HepG2 (cell line): ENCODE results near the gene SEMA6B. TPM values are rescaled to one million over a fixed set of nuclear protein-coding genes. Genes with fewer than 3 reads are reported as not detected.

ENCODE experiments used
- ARHGAP35 ChIP-seq: sonication (generic); formaldehyde crosslinking; IDR thresholded peaks from 2 replicates; pipeline ENCODE4 v1.9.0; 2022; ENCODE audit warnings: mild to moderate bottlenecking, inconsistent platforms, moderate library complexity, missing genetic modification reagents, borderline replicate concordance
- GLI4 ChIP-seq: sonication (generic); formaldehyde crosslinking; IDR thresholded peaks from 2 replicates; pipeline ENCODE4 v1.5.1; 2020; ENCODE audit warnings: missing genetic modification reagents, mild to moderate bottlenecking, moderate library complexity, borderline replicate concordance
- LCORL ChIP-seq, 2 experiments: fragments of 450-650 bp in 1 of 2; sonication (generic) in 1 of 2; formaldehyde crosslinking in 1 of 2; IDR thresholded peaks; 2 replicates each; pipeline versions ENCODE4 v1.5.0 to v1.6.1; 2017 to 2020; ENCODE audit warnings: antibody characterized with exemption in 1 of 2, missing genetic modification reagents in 1 of 2
- ZNF382 ChIP-seq: sonication (generic); formaldehyde crosslinking; IDR thresholded peaks from 2 replicates; pipeline ENCODE4 v1.5.0; 2020; ENCODE audit warnings: missing genetic modification reagents, mild to moderate bottlenecking, borderline replicate concordance
- ZNF547 ChIP-seq: sonication (generic); formaldehyde crosslinking; IDR thresholded peaks from 2 replicates; pipeline ENCODE4 v1.5.1; 2020; ENCODE audit warnings: mild to moderate bottlenecking, missing genetic modification reagents
- ZSCAN22 ChIP-seq: sonication (generic); formaldehyde crosslinking; IDR thresholded peaks from 2 replicates; pipeline ENCODE4 v1.4.0; 2020; ENCODE audit warnings: mild to moderate bottlenecking, missing genetic modification reagents
- polyA plus RNA-seq, 8 experiments: library from polyadenylated mRNA; depleted of rRNA in 3 of 8; stranded (reverse) in 7 of 8; unstranded in 1 of 8; fragments of >200 nt; fragmentation: Illumina TruSeq in 4 of 8; extraction: Trizol in 4 of 8; gene quantifications; 2 replicates each; pipeline versions ENCODE4 v1.2.1 to v1.2.3, GENCODE V29; 2011 to 2016; ENCODE audit warnings: low read depth in 4 of 8, missing spikeins in 1 of 8, mixed read lengths in 1 of 8; ENCODE audit not compliant: insufficient read depth in 1 of 8
- total RNA-seq, 5 experiments: library from RNA; depleted of rRNA; stranded (reverse); fragments of >200 nt; fragmentation: Illumina TruSeq; extraction: Trizol; gene quantifications; 2 replicates each; pipeline ENCODE4 v1.2.3, GENCODE V29; 2016; ENCODE audit warnings: low read depth in 1 of 5
- TF ChIP-seq, protein P1 (sequence below), 2 experiments: fragments of 450-650 bp in 1 of 2; sonication (generic) in 1 of 2; formaldehyde crosslinking in 1 of 2; IDR thresholded peaks; 2 replicates each; pipeline versions ENCODE4 v1.6.1 to v1.8.0; 2016 to 2022; ENCODE audit warnings: antibody characterized with exemption in 1 of 2, mild to moderate bottlenecking in 1 of 2, missing genetic modification reagents in 1 of 2
- TF ChIP-seq, protein P2 (sequence below), 2 experiments: sonication (generic) in 1 of 2; formaldehyde crosslinking in 1 of 2; IDR thresholded peaks; 2 replicates each; pipeline versions ENCODE4 v1.5.1 to v1.6.1; 2011 to 2020; ENCODE audit warnings: borderline replicate concordance in 1 of 2, low read depth in 1 of 2, low read length in 1 of 2, mild to moderate bottlenecking in 1 of 2, missing genetic modification reagents in 1 of 2, moderate library complexity in 1 of 2
- TF ChIP-seq, protein P3 (sequence below): sonication (generic); formaldehyde crosslinking; IDR thresholded peaks from 2 replicates; pipeline ENCODE4 v1.4.0; 2020; ENCODE audit warnings: low read depth, mild to moderate bottlenecking, missing genetic modification reagents
- TF ChIP-seq, protein P4 (sequence below): sonication (generic); formaldehyde crosslinking; IDR thresholded peaks from 2 replicates; pipeline ENCODE4 v1.8.0; 2022; ENCODE audit warnings: mild to moderate bottlenecking, missing genetic modification reagents; ENCODE audit not compliant: insufficient replicate concordance
- TF ChIP-seq, protein P5 (sequence below): IDR thresholded peaks from 2 replicates; pipeline ENCODE4 v1.6.1; 2012; ENCODE audit warnings: inconsistent platforms

The SEMA6B gene
- total and polyA plus RNA-seq, 2 of the 13 experiments (the other 11 are each of a cell fraction or from before 2014, with no cell fraction given): 45.5 to 67.1 TPM

DNA sequence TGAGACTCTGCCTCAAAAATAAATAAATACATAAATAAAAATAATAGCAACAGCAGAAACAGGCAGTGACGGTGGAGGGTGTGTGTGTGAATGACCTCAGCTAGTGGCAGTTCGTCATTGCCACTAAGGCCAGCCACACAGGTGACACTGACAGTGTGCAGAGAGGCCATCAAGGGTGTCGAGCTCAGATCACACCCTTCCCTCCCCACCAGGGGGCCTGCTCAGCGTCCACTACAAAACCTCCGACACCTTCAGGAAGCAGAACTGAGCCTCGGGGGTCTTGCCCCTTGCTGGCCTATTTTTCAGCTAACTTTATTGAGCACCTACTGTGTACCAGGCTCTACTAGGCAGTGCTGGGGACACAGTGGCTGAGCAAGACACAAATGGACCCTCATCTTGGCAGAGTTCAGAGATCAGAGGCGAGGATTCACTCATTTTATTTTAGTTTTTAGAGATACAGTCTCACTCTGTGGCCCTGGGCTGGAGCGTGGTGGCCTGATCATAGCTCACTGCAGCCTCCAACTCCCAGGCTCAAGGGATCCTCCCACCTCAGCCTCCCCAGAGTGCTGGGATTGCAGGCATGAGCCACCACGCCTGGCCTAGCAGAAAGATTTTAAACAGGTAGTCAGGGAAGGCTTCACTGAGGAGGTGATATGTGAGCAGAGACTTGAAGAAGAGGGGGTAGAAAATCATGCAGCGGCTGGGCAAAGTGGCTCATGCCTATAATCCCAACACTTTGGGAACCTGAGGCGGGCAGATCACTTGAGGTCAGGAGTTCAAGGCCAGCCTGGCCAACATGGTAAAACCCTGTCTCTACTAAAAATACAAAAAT lies 30.3 kb upstream of the SEMA6B start (continued):
- TF ChIP-seq, protein P1, sequence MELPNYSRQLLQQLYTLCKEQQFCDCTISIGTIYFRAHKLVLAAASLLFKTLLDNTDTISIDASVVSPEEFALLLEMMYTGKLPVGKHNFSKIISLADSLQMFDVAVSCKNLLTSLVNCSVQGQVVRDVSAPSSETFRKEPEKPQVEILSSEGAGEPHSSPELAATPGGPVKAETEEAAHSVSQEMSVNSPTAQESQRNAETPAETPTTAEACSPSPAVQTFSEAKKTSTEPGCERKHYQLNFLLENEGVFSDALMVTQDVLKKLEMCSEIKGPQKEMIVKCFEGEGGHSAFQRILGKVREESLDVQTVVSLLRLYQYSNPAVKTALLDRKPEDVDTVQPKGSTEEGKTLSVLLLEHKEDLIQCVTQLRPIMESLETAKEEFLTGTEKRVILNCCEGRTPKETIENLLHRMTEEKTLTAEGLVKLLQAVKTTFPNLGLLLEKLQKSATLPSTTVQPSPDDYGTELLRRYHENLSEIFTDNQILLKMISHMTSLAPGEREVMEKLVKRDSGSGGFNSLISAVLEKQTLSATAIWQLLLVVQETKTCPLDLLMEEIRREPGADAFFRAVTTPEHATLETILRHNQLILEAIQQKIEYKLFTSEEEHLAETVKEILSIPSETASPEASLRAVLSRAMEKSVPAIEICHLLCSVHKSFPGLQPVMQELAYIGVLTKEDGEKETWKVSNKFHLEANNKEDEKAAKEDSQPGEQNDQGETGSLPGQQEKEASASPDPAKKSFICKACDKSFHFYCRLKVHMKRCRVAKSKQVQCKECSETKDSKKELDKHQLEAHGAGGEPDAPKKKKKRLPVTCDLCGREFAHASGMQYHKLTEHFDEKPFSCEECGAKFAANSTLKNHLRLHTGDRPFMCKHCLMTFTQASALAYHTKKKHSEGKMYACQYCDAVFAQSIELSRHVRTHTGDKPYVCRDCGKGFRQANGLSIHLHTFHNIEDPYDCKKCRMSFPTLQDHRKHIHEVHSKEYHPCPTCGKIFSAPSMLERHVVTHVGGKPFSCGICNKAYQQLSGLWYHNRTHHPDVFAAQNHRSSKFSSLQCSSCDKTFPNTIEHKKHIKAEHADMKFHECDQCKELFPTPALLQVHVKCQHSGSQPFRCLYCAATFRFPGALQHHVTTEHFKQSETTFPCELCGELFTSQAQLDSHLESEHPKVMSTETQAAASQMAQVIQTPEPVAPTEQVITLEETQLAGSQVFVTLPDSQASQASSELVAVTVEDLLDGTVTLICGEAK (IDR thresholded peaks at IDR 0.05): no peak
- TF ChIP-seq, protein P1 (CRISPR knock-in tag; IDR thresholded peaks at IDR 0.05): 0 out of 2 replicates have a peak, but pooled peaks have one; percentile 77
- TF ChIP-seq ZSCAN22 (CRISPR knock-in tag) (no peak), ZNF382 (CRISPR knock-in tag) (no peak), LCORL (IDR thresholded peaks at IDR 0.05) (no peak), LCORL (CRISPR knock-in tag; IDR thresholded peaks at IDR 0.05) (0 out of 2 replicates have a peak, but pooled peaks have one; percentile 35), ZNF547 (CRISPR knock-in tag) (no peak), ARHGAP35 (CRISPR knock-in tag) (no peak), GLI4 (CRISPR knock-in tag) (no peak)
- TF ChIP-seq, protein P2, sequence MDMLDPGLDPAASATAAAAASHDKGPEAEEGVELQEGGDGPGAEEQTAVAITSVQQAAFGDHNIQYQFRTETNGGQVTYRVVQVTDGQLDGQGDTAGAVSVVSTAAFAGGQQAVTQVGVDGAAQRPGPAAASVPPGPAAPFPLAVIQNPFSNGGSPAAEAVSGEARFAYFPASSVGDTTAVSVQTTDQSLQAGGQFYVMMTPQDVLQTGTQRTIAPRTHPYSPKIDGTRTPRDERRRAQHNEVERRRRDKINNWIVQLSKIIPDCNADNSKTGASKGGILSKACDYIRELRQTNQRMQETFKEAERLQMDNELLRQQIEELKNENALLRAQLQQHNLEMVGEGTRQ (IDR thresholded peaks at IDR 0.05; ENCODE audit: low read depth, low read length): no peak
- TF ChIP-seq, protein P2 (CRISPR knock-in tag; IDR thresholded peaks at IDR 0.05; ENCODE audit: borderline replicate concordance): no peak
- TF ChIP-seq, protein P3, sequence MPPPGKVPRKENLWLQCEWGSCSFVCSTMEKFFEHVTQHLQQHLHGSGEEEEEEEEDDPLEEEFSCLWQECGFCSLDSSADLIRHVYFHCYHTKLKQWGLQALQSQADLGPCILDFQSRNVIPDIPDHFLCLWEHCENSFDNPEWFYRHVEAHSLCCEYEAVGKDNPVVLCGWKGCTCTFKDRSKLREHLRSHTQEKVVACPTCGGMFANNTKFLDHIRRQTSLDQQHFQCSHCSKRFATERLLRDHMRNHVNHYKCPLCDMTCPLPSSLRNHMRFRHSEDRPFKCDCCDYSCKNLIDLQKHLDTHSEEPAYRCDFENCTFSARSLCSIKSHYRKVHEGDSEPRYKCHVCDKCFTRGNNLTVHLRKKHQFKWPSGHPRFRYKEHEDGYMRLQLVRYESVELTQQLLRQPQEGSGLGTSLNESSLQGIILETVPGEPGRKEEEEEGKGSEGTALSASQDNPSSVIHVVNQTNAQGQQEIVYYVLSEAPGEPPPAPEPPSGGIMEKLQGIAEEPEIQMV (CRISPR knock-in tag): no peak
- TF ChIP-seq, protein P4, sequence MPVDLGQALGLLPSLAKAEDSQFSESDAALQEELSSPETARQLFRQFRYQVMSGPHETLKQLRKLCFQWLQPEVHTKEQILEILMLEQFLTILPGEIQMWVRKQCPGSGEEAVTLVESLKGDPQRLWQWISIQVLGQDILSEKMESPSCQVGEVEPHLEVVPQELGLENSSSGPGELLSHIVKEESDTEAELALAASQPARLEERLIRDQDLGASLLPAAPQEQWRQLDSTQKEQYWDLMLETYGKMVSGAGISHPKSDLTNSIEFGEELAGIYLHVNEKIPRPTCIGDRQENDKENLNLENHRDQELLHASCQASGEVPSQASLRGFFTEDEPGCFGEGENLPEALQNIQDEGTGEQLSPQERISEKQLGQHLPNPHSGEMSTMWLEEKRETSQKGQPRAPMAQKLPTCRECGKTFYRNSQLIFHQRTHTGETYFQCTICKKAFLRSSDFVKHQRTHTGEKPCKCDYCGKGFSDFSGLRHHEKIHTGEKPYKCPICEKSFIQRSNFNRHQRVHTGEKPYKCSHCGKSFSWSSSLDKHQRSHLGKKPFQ (CRISPR knock-in tag): peak; percentile 51
- TF ChIP-seq, protein P5, sequence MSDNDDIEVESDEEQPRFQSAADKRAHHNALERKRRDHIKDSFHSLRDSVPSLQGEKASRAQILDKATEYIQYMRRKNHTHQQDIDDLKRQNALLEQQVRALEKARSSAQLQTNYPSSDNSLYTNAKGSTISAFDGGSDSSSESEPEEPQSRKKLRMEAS: peak; percentile 16; the same call in 1 of the 2 replicates
